NCI-H2196 treated with DMSO at 0.1 percent for 48 hours (cell line): ENCODE results near the gene DMD.
"Not testable (repeated sequence)": the region's sequence is repeated elsewhere in the genome, so short reads cannot be mapped to it uniquely, and the experiment has no call there.

ENCODE experiments used
- DNase-seq: peaks from one replicate; lab custom pipeline; 2025; ENCODE audit not compliant: unreplicated experiment; lab: John Stamatoyannopoulos, UW

Gene DMD

GRCh38 chrX:32867781-32868523 lies 343.4 kb downstream of the DMD start:
- no peak for DNase-seq

- no peak for DNase-seq
These were observed 359.1 kb downstream of the DMD start for GRCh38 chrX:32852203-32852602.

- no peak for DNase-seq
These were observed 359.8 kb downstream of the DMD start for GRCh38 chrX:32851556-32851955.

- no peak for DNase-seq
These were observed 363.4 kb downstream of the DMD start for GRCh38 chrX:32847921-32848320.

GRCh38 chrX:32842053-32842452 lies 369.3 kb downstream of the DMD start:
- DNase-seq = no peak

GRCh38 chrX:32839781-32840180 lies 371.6 kb downstream of the DMD start:
- no peak for DNase-seq

- no peak for DNase-seq
These were observed 386.3 kb downstream of the DMD start for GRCh38 chrX:32825009-32825408.

- DNase-seq = no peak
These were observed 407.3 kb downstream of the DMD start for GRCh38 chrX:32804034-32804433.

- DNase-seq = no peak
These were observed 412.4 kb downstream of the DMD start for GRCh38 chrX:32798990-32799389.

- DNase-seq = no peak
These were observed 422.4 kb downstream of the DMD start for GRCh38 chrX:32788936-32789335.

- DNase-seq = no peak
These were observed 431.2 kb downstream of the DMD start for GRCh38 chrX:32780109-32780508.

GRCh38 chrX:32778965-32779364 lies 432.4 kb downstream of the DMD start:
- no peak for DNase-seq

- DNase-seq = no peak
These were observed 436.4 kb downstream of the DMD start for GRCh38 chrX:32774966-32775365.

GRCh38 chrX:32749070-32749469 lies 462.3 kb downstream of the DMD start:
- no peak for DNase-seq

GRCh38 chrX:32745323-32745722 lies 466.0 kb downstream of the DMD start:
- no peak for DNase-seq

- DNase-seq = no peak
These were observed 466.4 kb downstream of the DMD start for GRCh38 chrX:32744921-32745320.

- no peak for DNase-seq
These were observed 469.4 kb downstream of the DMD start for GRCh38 chrX:32741910-32742309.

GRCh38 chrX:32708542-32708941 lies 502.8 kb downstream of the DMD start:
- no peak for DNase-seq

GRCh38 chrX:32705385-32705784 lies 506.0 kb downstream of the DMD start:
- not testable (repeated sequence) for DNase-seq

- DNase-seq = no peak
These were observed 524.0 kb downstream of the DMD start for GRCh38 chrX:32687379-32687778.

GRCh38 chrX:32678487-32678886 lies 532.9 kb downstream of the DMD start:
- no peak for DNase-seq

- DNase-seq = no peak
These were observed 538.2 kb downstream of the DMD start for GRCh38 chrX:32673193-32673592.

- no peak for DNase-seq
These were observed 548.8 kb downstream of the DMD start for GRCh38 chrX:32662516-32662915.
